Adipose tissue (tissue), 3 donors: ENCODE data around the gene DPH3. TPM values are rescaled to one million over a fixed set of nuclear protein-coding genes. Genes with fewer than 3 reads are reported as not detected.

ENCODE experiments used
- H3K27ac ChIP-seq: one replicate; pipeline ENCODE4 v1.5.1; 2013; ENCODE audit warnings: low read depth, low read length
- WGBS, 3 donors: extraction: QIAGEN DNeasy Blood & Tissue Kit; methylation state at CpG; one replicate each; pipeline ENCODE4 v1.1.7; 2013; 5-methylcytosine and 5-hydroxymethylcytosine counted together
- polyA plus RNA-seq, 3 donors: library from polyadenylated mRNA; stranded (reverse); fragments of 200-250 nt; gene quantifications; one replicate each; pipeline ENCODE4 v1.2.3, GENCODE V29; 2013
- donor health status: healthy with polysubstance abuse.
- donor health status: Bipolar disorder and iron deficiency.
- donor health status: healthy.

The DPH3 gene
- polyA plus RNA-seq, 3 donors: 5.3 to 27.3 (median 16.0) TPM

- WGBS, 3 donors: 68 to 85% (median 83%) methylated on average over 4 of the region's 4 CpGs
- no peak overlapping the region for H3K27ac ChIP-seq
Observed at GRCh38 chr3:16214366-16214765, 50.4 kb downstream of the DPH3 start.

DNA sequence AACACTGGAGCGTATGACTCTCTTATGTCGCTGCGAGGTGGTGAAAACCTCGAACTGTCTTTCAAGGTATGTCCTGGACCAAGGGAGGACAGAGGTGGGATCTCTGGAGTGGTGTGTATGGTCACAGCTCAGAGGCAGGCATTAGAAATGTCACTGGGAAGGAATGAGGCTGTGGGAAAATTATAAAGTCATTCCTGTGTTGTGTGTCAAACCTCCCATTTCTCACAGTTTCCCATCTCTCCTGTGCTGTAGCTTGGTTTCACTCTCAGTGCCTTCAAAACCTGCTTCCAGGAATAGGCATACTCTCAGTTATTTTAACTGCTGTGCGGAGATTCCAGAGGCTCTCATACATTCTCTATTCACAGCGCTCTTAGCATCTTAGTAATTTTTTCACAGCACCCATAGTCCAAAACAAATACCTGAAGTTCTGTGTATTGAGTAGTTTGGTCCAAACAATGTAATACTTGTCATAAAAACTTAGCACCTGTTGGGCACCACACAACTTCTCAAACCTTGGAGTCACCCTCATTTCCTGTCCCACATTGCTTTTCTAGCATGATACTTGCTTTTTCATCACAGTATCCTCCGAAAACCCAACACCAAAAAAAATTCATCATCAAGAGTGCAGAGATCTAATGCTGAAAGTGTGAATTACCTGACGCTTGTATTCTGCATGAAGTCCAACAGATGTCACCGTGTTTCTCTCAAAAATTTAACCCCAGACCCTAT, 53.4 kb downstream of the DPH3 start:
- 77 to 89% (median 88%) methylated on average over 9 of the region's 9 CpGs for WGBS, 3 donors
- H3K27ac ChIP-seq: no peak overlapping the region

Other genes with a start within 250 kb of the DPH3 start
- 10 to 100 TPM in 2 of 3 donors, 1 to 10 TPM in 1; 9.6 to 60.7 (median 48.2) TPM for gene GALNT15, start 90.3 kb downstream of the DPH3 start, polyA plus RNA-seq
- 1 to 10 TPM; 3.8 to 8.6 (median 5.1) TPM for gene OXNAD1, start 269 bp upstream of the DPH3 start, polyA plus RNA-seq
- gene RFTN1, start 248.8 kb upstream of the DPH3 start, polyA plus RNA-seq: 10 to 100 TPM in 2 of 3 donors, 1 to 10 TPM in 1; 5.7 to 46.0 (median 44.4) TPM